Tibial nerve (tissue), 4 donors: ENCODE data around the gene ADORA1. TPM values are rescaled to one million over a fixed set of nuclear protein-coding genes. Genes with fewer than 3 reads are reported as not detected.

Source experiments
- DNase-seq, 2 donors: peaks; one replicate each; pipeline ENCODE4 v3.0.0-alpha.2; 2019; ENCODE audit warnings: low spot score in 2 of 2
- H3K27ac ChIP-seq, 4 donors: fragments of 200-600 bp; sonication (generic) in 3 of 4; one replicate each; pipeline ENCODE4 v1.5.1; 2017 to 2019; ENCODE audit warnings: mild to moderate bottlenecking in 1 of 4
- H3K27me3 ChIP-seq, 2 donors: fragments of 200-600 bp; sonication (generic) in 1 of 2; one replicate each; pipeline versions ENCODE4 v1.5.1 to v1.6.0; 2017 to 2019
- H3K36me3 ChIP-seq, 3 donors: fragments of 200-600 bp; sonication (generic); one replicate each; pipeline ENCODE4 v1.5.1; 2018 to 2019
- H3K4me1 ChIP-seq, 4 donors: fragments of 200-600 bp; sonication (generic) in 3 of 4; one replicate each; pipeline ENCODE4 v1.5.1; 2017 to 2019
- H3K4me3 ChIP-seq, 4 donors: fragments of 200-600 bp; sonication (generic) in 3 of 4; one replicate each; pipeline ENCODE4 v1.5.1; 2017 to 2019; ENCODE audit warnings: mild to moderate bottlenecking in 1 of 4, moderate library complexity in 1 of 4
- H3K9me3 ChIP-seq, 4 donors: fragments of 200-600 bp; sonication (generic) in 3 of 4; one replicate each; pipeline ENCODE4 v1.5.1; 2017 to 2019
- EP300 ChIP-seq, 2 donors: sonication (generic); formaldehyde crosslinking; IDR thresholded peaks; one replicate each; pipeline ENCODE4 v1.6.1; 2017; ENCODE audit warnings: antibody characterized with exemption in 2 of 2, mild to moderate bottlenecking in 1 of 2
- POLR2A ChIP-seq, 2 donors: fragments of 450-650 bp; IDR thresholded peaks; one replicate each; pipeline ENCODE4 v1.6.1; 2017; ENCODE audit warnings: antibody characterized with exemption in 2 of 2, mild to moderate bottlenecking in 2 of 2, moderate library complexity in 2 of 2
- WGBS, 2 donors: methylation state at CpG; one replicate each; pipeline ENCODE4 v1.1.5; 2018; 5-methylcytosine and 5-hydroxymethylcytosine counted together
- total RNA-seq, 4 donors: library from RNA; depleted of rRNA; stranded (reverse); fragments of >200 nt; gene quantifications; one replicate each; pipeline ENCODE4 v1.1.0, GENCODE V29; 2016
- TF ChIP-seq, protein P1 (sequence below), 5 experiments: fragments of 200-600 bp in 3 of 5; fragments of 450-650 bp in 2 of 5; sonication (generic) in 3 of 5; IDR thresholded peaks; one replicate each; pipeline ENCODE4 v1.5.1; 2016 to 2019; ENCODE audit warnings: antibody characterized with exemption in 5 of 5, mild to moderate bottlenecking in 3 of 5, moderate library complexity in 2 of 5

Gene ADORA1
- total RNA-seq, 4 donors from 2014 or later: 0.30 to 2.2 (median 0.96) TPM

DNA sequence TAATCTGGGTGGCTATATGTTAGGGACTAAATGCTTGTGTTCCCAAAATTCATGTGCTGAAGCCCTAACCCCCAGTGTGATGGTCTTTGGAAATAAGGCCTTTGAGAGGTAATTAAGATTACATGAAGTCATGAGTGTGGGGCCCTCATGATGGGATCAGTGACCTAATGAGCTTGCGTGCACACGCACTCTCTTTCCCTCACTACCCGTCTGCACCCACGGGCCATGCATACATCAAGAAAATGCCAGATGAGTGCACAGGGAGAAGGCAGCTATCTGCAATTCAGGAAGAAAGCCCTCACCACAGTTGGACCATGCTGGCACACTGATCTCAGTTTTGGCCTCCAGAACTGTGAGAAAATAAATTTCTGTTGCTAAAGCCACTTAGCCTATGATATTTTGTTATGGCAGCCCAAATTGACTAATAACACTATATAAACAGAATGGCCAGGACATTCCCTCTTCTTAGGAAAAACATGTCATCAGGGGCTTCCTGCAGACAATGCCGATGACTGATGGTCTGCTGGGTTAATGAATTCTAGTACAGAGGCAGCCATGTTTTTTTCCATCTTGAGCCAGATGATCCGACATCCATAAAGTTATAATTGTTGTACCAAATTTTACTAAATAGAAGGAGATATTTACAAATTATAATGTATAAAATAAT, 23.6 kb upstream of the ADORA1 start:
- H3K4me1 ChIP-seq: peaks cover 0 to 3% (median 0%) of the 10 kb centered on the region in 4 donors
- H3K9me3 ChIP-seq: peaks cover 0 to 5% (median 0%) of the 10 kb centered on the region in 4 donors
- DNase-seq: no peak
- no peaks in the 10 kb centered on the region for H3K36me3 ChIP-seq
- H3K27me3 ChIP-seq: no peaks in the 10 kb centered on the region
- H3K4me3 ChIP-seq: no peak overlapping the region
- WGBS, 2 donors: 84 to 90% methylated on average over 6 of the region's 6 CpGs
- H3K27ac ChIP-seq: no peak overlapping the region
- TF ChIP-seq POLR2A (IDR thresholded peaks at IDR 0.05) (no peak), EP300 (IDR thresholded peaks at IDR 0.05) (no peak)

DNA sequence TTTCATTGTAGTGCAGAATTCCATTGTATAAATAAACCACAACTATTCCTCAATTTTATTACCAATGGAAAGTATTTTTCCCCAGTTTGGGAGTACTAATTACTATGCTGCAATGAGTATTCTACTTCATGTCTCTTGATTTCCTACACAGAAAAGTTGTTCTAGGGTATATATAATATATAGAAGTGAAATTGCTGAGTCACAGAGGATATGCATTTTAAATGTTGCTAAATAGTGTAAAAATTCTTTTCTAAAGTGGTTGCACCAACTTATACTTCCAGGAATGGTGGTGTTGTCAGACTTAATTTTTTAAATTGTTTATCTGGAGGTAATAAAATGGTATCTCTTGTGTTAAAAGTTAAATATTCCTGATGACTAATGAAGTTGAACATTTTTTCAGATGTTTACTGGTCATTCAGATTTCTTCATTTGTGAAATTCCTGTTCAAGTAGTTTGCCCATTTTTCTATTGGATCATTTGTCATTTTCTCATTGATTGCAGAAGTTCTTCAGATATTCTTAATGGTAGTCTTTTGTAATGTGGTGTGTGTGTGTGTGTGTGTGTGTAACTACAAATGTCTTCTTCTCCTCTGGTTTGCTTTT, 22.6 kb upstream of the ADORA1 start:
- H3K4me1 ChIP-seq: peaks cover 0 to 3% (median 0%) of the 10 kb centered on the region in 4 donors
- DNase-seq: no peak
- H3K36me3 ChIP-seq: no peaks in the 10 kb centered on the region
- no peaks in the 10 kb centered on the region for H3K27me3 ChIP-seq
- TF ChIP-seq, protein P1, sequence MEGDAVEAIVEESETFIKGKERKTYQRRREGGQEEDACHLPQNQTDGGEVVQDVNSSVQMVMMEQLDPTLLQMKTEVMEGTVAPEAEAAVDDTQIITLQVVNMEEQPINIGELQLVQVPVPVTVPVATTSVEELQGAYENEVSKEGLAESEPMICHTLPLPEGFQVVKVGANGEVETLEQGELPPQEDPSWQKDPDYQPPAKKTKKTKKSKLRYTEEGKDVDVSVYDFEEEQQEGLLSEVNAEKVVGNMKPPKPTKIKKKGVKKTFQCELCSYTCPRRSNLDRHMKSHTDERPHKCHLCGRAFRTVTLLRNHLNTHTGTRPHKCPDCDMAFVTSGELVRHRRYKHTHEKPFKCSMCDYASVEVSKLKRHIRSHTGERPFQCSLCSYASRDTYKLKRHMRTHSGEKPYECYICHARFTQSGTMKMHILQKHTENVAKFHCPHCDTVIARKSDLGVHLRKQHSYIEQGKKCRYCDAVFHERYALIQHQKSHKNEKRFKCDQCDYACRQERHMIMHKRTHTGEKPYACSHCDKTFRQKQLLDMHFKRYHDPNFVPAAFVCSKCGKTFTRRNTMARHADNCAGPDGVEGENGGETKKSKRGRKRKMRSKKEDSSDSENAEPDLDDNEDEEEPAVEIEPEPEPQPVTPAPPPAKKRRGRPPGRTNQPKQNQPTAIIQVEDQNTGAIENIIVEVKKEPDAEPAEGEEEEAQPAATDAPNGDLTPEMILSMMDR (IDR thresholded peaks at IDR 0.05): no peak
- TF ChIP-seq EP300 (IDR thresholded peaks at IDR 0.05): no peak
- TF ChIP-seq POLR2A (IDR thresholded peaks at IDR 0.05): no peak
- no peak overlapping the region for H3K27ac ChIP-seq
- H3K4me3 ChIP-seq: no peak overlapping the region
- H3K9me3 ChIP-seq: peaks cover 0 to 5% (median 0%) of the 10 kb centered on the region in 4 donors

DNA sequence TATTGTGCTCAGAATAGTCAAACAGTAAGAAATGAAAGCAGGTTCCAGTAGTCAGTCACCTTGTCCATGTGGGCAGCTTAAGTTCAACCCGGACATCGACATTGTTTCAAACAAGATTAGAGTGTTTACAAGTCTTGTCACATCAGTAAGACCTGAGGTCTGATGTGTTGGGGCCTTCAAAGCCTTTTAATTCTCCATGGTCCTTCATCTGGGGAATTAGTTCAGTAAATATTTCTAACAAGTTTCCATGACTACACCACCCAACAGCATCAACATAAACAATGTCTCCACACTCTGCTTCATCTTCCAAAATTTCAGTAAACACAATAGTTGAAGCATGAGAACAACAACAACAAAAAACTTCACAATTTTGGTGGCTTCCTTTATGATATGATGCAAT, 15.1 kb upstream of the ADORA1 start:
- Histone ChIP-seq H3K27me3 (peaks cover 0 to 18% of the 10 kb centered on the region in 2 donors), H3K36me3 (no peaks in the 10 kb centered on the region), H3K27ac (no peak overlapping the region), H3K4me1 (no peaks in the 10 kb centered on the region), H3K4me3 (no peak overlapping the region), H3K9me3 (no peaks in the 10 kb centered on the region)
- TF ChIP-seq, protein P1 (IDR thresholded peaks at IDR 0.05): no peak
- no peak for TF ChIP-seq POLR2A (IDR thresholded peaks at IDR 0.05)
- TF ChIP-seq EP300 (IDR thresholded peaks at IDR 0.05): no peak
- WGBS, 2 donors: 60% methylated on average over 2 of the region's 2 CpGs
- DNase-seq: no peak

DNA sequence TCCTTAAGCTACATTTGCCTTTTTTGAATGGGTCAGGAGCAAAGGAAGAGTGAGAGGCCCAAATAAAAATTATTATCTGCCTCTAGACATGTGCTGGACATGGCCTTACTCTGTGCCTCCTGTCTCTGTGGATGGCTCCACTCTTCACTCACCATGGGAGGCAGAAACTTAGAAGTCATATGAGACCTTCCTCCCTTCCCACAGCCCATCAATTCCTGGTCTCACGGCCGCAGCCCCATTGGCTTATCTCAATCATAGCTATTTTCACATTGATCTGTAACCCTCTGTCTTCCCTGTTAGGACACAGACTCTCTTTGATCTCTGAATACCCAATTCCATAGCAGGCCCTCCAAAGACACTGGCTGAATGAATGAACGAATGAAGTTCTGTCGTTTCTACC, 14.2 kb upstream of the ADORA1 start:
- no peak overlapping the region for H3K4me3 ChIP-seq
- H3K36me3 ChIP-seq: no peaks in the 10 kb centered on the region
- TF ChIP-seq, protein P1 (IDR thresholded peaks at IDR 0.05): no peak
- no peak for TF ChIP-seq EP300 (IDR thresholded peaks at IDR 0.05)
- TF ChIP-seq POLR2A (IDR thresholded peaks at IDR 0.05): no peak
- H3K27ac ChIP-seq: no peak overlapping the region
- H3K4me1 ChIP-seq: peaks cover 0 to 8% (median 0%) of the 10 kb centered on the region in 4 donors
- no peaks in the 10 kb centered on the region for H3K9me3 ChIP-seq
- WGBS, 2 donors: 71 to 86% methylated on average over 4 of the region's 4 CpGs
- H3K27me3 ChIP-seq: peaks cover 0 to 26% of the 10 kb centered on the region in 2 donors
- no peak for DNase-seq

DNA sequence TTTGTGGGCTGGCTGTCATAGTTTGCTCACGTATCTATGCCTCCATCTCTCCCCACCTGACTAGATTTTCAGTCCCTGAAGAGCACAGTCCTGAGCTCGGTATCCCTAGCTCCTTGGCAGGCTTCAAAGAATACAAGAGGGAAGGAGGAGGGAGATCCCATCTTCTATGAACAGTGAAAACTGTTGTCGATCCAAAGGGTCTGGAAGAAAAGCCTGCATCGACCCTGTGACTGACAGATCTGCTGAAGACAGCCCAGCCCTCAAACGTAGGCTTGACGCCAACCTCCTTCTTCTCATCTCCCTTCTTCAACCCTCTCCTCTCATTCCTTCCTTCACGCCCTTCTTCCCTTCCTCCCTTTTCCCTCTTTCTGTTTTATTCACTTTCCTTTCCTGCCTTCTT, 13.3 kb upstream of the ADORA1 start:
- TF ChIP-seq EP300 (IDR thresholded peaks at IDR 0.05): no peak
- TF ChIP-seq POLR2A (IDR thresholded peaks at IDR 0.05): no peak
- TF ChIP-seq, protein P1 (IDR thresholded peaks at IDR 0.05): no peak
- no peaks in the 10 kb centered on the region for H3K36me3 ChIP-seq
- H3K27me3 ChIP-seq: peaks cover 0 to 35% of the 10 kb centered on the region in 2 donors
- DNase-seq: no peak
- WGBS, 2 donors: 67 to 74% methylated on average over 7 of the region's 7 CpGs
- H3K27ac ChIP-seq: no peak overlapping the region
- H3K4me3 ChIP-seq: no peak overlapping the region
- H3K4me1 ChIP-seq: peaks cover 0 to 10% (median 0%) of the 10 kb centered on the region in 4 donors
- H3K9me3 ChIP-seq: no peaks in the 10 kb centered on the region
